ENCODE results near the gene DNAH1. TPM values are rescaled to one million over a fixed set of nuclear protein-coding genes. Genes with fewer than 3 reads are reported as not detected.

Gene DNAH1
- total and polyA plus RNA-seq, 2 of the 13 experiments (the other 11 are each of a cell fraction or from before 2014, with no cell fraction given): 0.64 to 3.5 TPM

- TF ChIP-seq ZNF609 (CRISPR knock-in tag; IDR thresholded peaks at IDR 0.05; ENCODE audit: borderline replicate concordance): peak; percentile 58; the same call in 1 of the 2 replicates
- no peak for TF ChIP-seq LRRFIP1 (CRISPR knock-in tag; conservative IDR thresholded peaks at IDR 0.05)
- 0 out of 2 replicates have a peak, but pooled peaks have one; percentile 49 for TF ChIP-seq REL (CRISPR knock-in tag; conservative IDR thresholded peaks at IDR 0.05)
- no peak for TF ChIP-seq ZNF547 (CRISPR knock-in tag; IDR thresholded peaks at IDR 0.05)
- peak; percentile 65; the same call in 1 of the 2 replicates for TF ChIP-seq ZNF749 (CRISPR knock-in tag; IDR thresholded peaks at IDR 0.05; ENCODE audit: borderline replicate concordance)
- peak; percentile 94 for TF ChIP-seq NR2C2 (CRISPR knock-in tag; IDR thresholded peaks at IDR 0.05; ENCODE audit: borderline replicate concordance)
- peak; percentile 87 for TF ChIP-seq TAF1 (CRISPR knock-in tag; IDR thresholded peaks at IDR 0.05)
- TF ChIP-seq KDM3A (CRISPR knock-in tag; IDR thresholded peaks at IDR 0.05; ENCODE audit: low read depth): peak; percentile 29; the same call in 1 of the 2 replicates
- TF ChIP-seq MATR3 (CRISPR knock-in tag; IDR thresholded peaks at IDR 0.05): no peak
- TF ChIP-seq ZNF264 (CRISPR knock-in tag; IDR thresholded peaks at IDR 0.05): peak; percentile 66; the same call in 1 of the 2 replicates
- TF ChIP-seq PPARG (CRISPR knock-in tag; conservative IDR thresholded peaks at IDR 0.05): no peak; the same call in 1 of the 2 replicates
- TF ChIP-seq HNF4G (IDR thresholded peaks at IDR 0.05; ENCODE audit: borderline replicate concordance, low read depth, low read length): no peak; the same call in 1 of the 2 replicates
- TF ChIP-seq HNF4G (CRISPR knock-in tag; IDR thresholded peaks at IDR 0.05; ENCODE audit: borderline replicate concordance, low read depth): peak; percentile 42; the same call in 1 of the 2 replicates
- TF ChIP-seq ZNF558 (CRISPR knock-in tag; IDR thresholded peaks at IDR 0.05; ENCODE audit: borderline replicate concordance): no peak
- no peak for TF ChIP-seq ZNF670 (CRISPR knock-in tag; IDR thresholded peaks at IDR 0.05; ENCODE audit: borderline replicate concordance)
- no peak for TF ChIP-seq RFX3 (CRISPR knock-in tag; IDR thresholded peaks at IDR 0.05)
- TF ChIP-seq BORCS8-MEF2B (CRISPR knock-in tag; IDR thresholded peaks at IDR 0.05): peak; percentile 55; the same call in 1 of the 2 replicates
- no peak for TF ChIP-seq SNRNP70 (IDR thresholded peaks at IDR 0.05; ENCODE audit: low read depth, low read length)
- TF ChIP-seq SAP130 (CRISPR knock-in tag; IDR thresholded peaks at IDR 0.05; ENCODE audit: low read depth): peak; percentile 72
- peak; percentile 77 for TF ChIP-seq ZBTB26 (CRISPR knock-in tag; IDR thresholded peaks at IDR 0.05; ENCODE audit: borderline replicate concordance)
- no peak; the same call in 1 of the 2 replicates for TF ChIP-seq FOXC1 (CRISPR knock-in tag; IDR thresholded peaks at IDR 0.05; ENCODE audit: borderline replicate concordance)
These were observed 129.0 kb downstream of the DNAH1 start, which contains the start of gene SEMA3G (continued) for GRCh38 chr3:52444860-52445793.
